ENCODE data around the gene TSPAN18. TPM values are rescaled to one million over a fixed set of nuclear protein-coding genes. Genes with fewer than 3 reads are reported as not detected.

The TSPAN18 gene
- total RNA-seq, 1 experiment from 2014 or later, result 2.8 TPM

GRCh38 chr11:44858796-44859527 lies 132.2 kb downstream of the TSPAN18 start:
- Histone ChIP-seq H3K27ac (ENCODE audit: low read depth, low read length, poor library complexity, severe bottlenecking) (no peak overlapping the region), H3K36me3 (ENCODE audit: insufficient read depth, low read length, poor library complexity, severe bottlenecking) (no peaks in the 10 kb centered on the region), H3K4me3 (ENCODE audit: low read depth, low read length, poor library complexity, severe bottlenecking) (no peak overlapping the region), H3K27me3 (replicated peaks; ENCODE audit: insufficient read depth, low read depth, low read length, poor library complexity) (no peaks in the 10 kb centered on the region), H3K9me3 (ENCODE audit: low read depth, low read length, poor library complexity, severe bottlenecking) (no peaks in the 10 kb centered on the region), H3K4me1 (ENCODE audit: insufficient read depth, low read length, poor library complexity, severe bottlenecking) (peaks cover 14% of the 10 kb centered on the region)
- POLR2A ChIA-PET (ENCODE audit: low non-redundant PET), result no interaction called here
- DNase-seq (ENCODE audit: low spot score), result no peak
- CTCF ChIA-PET, result no interaction called here
- intact Hi-C loops (cut with micrococcal nuclease; ENCODE audit: unreplicated experiment), result no loop called here
- no peak for TF ChIP-seq EZH2 (IDR thresholded peaks at IDR 0.05; ENCODE audit: borderline replicate concordance, low read depth, low read length, poor library complexity, severe bottlenecking)
- no TSS peak for BruUV-seq (replicated peaks)

GRCh38 chr11:44859528-44859925 lies 132.8 kb downstream of the TSPAN18 start:
- Histone ChIP-seq H3K36me3 (ENCODE audit: insufficient read depth, low read length, poor library complexity, severe bottlenecking) (no peaks in the 10 kb centered on the region), H3K27me3 (replicated peaks; ENCODE audit: insufficient read depth, low read depth, low read length, poor library complexity) (no peaks in the 10 kb centered on the region), H3K27ac (ENCODE audit: low read depth, low read length, poor library complexity, severe bottlenecking) (no peak overlapping the region), H3K9me3 (ENCODE audit: low read depth, low read length, poor library complexity, severe bottlenecking) (no peaks in the 10 kb centered on the region), H3K4me3 (ENCODE audit: low read depth, low read length, poor library complexity, severe bottlenecking) (no peak overlapping the region), H3K4me1 (ENCODE audit: insufficient read depth, low read length, poor library complexity, severe bottlenecking) (peaks cover 14% of the 10 kb centered on the region)
- ChIA-PET POLR2A (ENCODE audit: low non-redundant PET) (no interaction called here), CTCF (no interaction called here)
- intact Hi-C loops (cut with micrococcal nuclease; ENCODE audit: unreplicated experiment), result no loop called here
- TF ChIP-seq CTCF (conservative IDR thresholded peaks at IDR 0.05; ENCODE audit: low read depth, low read length) (no peak), EZH2 (IDR thresholded peaks at IDR 0.05; ENCODE audit: borderline replicate concordance, low read depth, low read length, poor library complexity, severe bottlenecking) (no peak)
- DNase-seq (ENCODE audit: low spot score), result no peak
- BruUV-seq (replicated peaks), result no TSS peak

DNA sequence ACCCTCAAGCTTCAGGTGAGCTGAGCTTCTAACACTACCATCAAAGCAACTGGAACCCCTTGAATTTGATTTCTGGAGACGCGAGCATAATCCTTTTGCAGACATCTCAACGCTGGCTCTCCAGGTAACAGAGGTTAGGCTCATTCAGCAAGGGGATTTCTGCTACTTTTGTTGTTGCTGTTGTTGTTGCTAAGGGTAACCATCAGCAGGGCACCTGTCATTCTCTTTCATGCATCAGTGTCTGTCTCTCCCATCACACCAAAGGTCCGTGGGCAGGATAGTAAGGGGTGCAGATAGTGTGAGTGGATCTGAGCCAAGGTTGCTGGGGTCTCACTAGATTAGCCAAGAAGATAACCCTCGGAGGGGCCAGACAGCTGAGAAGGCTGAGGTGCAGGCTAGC lies 133.6 kb downstream of the TSPAN18 start:
- Histone ChIP-seq H3K9me3 (ENCODE audit: low read depth, low read length, poor library complexity, severe bottlenecking) (no peaks in the 10 kb centered on the region), H3K4me1 (ENCODE audit: insufficient read depth, low read length, poor library complexity, severe bottlenecking) (peaks cover 14% of the 10 kb centered on the region), H3K4me3 (ENCODE audit: low read depth, low read length, poor library complexity, severe bottlenecking) (no peak overlapping the region), H3K36me3 (ENCODE audit: insufficient read depth, low read length, poor library complexity, severe bottlenecking) (no peaks in the 10 kb centered on the region), H3K27me3 (replicated peaks; ENCODE audit: insufficient read depth, low read depth, low read length, poor library complexity) (no peaks in the 10 kb centered on the region), H3K27ac (ENCODE audit: low read depth, low read length, poor library complexity, severe bottlenecking) (no peak overlapping the region)
- CTCF ChIA-PET, result no interaction called here
- no TSS peak for BruUV-seq (replicated peaks)
- POLR2A ChIA-PET (ENCODE audit: low non-redundant PET), result no interaction called here
- intact Hi-C loops (cut with micrococcal nuclease; ENCODE audit: unreplicated experiment), result loop anchor here (10.0 kb wide), 1 partner anchor 64 kb away; no protein-coding TSS in a partner anchor
- no peak for TF ChIP-seq CTCF (conservative IDR thresholded peaks at IDR 0.05; ENCODE audit: low read depth, low read length)
- no peak for TF ChIP-seq EZH2 (IDR thresholded peaks at IDR 0.05; ENCODE audit: borderline replicate concordance, low read depth, low read length, poor library complexity, severe bottlenecking)
- DNase-seq (ENCODE audit: low spot score), result no peak

Data from A673 (cell line).